GM20431 (cell line): Measurements from ENCODE around the gene PTPRN2.
"Not testable (repeated sequence)": the region's sequence is repeated elsewhere in the genome, so short reads cannot be mapped to it uniquely, and the experiment has no call there.

ENCODE experiments used
- in situ Hi-C: fragments of 300-500 bp; cut with MseI, MboI; formaldehyde crosslinking; loops from one replicate; pipeline ENCODE4 v1.15.0; 2020; ENCODE audit warnings: low sequenced_read_pairs; ENCODE audit not compliant: unreplicated experiment

The PTPRN2 gene

DNA sequence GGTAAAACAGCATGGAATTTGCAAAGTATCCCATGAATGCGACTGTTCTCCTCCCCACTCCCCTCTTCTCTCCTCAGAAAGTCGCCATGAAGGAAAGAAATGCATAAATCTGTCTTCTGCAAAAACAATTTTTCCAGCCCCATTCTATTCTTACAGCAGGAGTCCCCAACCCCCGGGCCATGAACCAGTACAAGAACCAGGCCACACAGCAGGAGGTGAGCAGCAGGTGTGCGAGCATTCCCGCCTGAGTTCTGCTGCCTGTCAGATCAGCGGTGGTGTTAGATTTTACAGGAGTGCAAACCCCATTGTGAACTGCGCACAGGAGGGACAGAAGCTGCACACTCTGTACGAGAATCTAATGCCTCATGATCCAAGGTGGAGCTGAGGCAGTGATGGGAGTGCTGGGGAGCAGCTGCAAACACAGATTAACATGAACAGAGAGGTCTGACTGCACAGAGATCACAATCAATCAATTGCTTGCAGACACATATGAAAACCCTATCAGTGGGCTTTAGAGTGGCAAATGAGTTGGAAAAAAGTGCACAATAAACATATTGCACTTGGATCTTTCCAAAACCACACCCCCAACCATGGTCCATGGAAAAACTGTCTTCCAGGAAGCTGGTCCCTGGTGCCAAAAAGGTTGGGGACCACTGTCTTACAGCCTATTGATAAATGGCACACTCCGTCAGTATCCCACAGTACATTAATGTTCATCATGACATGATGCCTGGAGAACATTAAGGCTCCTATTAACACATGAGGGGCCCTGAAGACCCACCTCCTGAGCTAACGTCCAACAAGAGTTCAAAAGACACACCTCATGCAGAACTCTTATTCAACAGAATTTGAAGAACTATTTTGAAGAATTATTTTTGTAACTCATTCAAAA lies 205.0 kb downstream of the PTPRN2 start:
- in situ Hi-C loops = no loop called here

DNA sequence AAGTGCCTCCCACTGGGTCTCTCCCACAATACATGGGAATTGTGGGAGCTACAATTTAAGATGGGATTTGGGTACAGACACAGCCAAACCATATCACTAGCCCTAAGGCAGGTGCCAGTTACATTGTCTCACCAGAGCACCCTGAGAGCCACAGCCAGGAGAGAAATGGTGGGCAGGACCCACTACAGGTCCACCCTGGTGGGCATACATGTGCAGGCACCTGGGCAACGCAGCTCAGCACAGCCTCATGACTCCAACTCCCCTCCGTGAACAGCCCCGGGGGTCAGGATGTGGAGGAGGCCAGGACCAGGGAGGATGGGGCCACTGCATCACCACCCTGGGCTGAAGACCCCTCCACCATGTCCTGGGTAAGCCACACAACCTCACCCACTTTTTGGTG lies 205.7 kb downstream of the PTPRN2 start:
- in situ Hi-C loops = no loop called here

DNA sequence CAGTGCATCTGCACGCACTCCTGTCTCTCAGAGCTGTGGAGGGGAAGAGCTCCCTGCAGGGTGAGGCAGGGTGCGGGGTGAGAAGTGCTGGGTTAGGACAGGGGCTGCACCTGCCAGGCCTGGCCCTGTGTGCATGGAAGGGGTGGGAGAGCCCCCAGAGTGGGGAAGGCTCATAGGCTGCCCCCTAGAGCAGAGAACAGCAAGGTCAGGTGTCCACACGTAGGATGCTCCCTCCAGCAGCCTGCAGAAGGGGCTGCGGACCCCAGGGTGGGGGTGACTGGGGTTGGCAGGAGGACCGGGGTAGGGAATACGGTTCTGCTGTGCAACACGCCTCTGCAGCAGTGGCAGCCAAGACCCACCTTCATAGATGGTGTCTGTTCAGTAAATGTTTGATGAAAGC lies 208.6 kb downstream of the PTPRN2 start:
- in situ Hi-C loops = no loop called here

DNA sequence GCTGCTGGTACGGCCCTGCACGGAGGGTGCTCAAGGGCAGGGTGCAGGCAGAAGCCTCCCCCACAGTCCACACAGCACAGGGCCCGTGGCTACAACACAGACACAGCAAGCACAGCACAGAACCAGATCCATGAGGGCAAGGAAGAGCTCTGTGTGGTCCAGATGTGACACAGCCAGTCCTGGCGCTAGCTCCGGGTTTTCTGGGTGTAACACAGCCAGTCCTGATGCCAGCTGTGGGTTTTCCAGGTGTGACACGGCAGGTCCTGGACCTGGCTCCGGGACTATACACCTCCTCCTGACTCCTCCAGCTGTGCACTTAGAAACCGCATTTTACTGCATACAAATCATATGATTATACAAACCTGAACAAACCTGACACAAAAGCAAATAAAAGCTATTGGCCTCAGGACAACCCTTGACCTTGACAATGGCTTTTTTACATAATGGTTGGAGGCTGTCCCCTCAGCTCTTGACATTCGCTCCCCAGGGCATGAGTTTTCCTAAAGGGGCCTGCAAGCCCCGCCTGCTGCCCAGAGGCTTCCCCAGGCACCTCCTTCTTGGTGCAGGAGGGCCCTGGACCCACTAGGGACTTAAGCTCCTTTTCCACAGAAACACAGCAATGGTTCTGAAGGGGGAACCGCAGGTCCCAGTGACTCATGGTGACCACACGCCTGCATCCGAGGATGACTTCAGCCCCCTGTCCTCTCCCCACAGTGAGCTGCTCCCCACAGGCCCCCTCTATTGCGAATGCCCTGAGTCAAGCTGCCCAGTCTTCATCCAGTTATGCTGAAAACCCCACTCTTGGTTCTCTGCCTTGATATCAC lies 209.6 kb downstream of the PTPRN2 start:
- in situ Hi-C loops = no loop called here

DNA sequence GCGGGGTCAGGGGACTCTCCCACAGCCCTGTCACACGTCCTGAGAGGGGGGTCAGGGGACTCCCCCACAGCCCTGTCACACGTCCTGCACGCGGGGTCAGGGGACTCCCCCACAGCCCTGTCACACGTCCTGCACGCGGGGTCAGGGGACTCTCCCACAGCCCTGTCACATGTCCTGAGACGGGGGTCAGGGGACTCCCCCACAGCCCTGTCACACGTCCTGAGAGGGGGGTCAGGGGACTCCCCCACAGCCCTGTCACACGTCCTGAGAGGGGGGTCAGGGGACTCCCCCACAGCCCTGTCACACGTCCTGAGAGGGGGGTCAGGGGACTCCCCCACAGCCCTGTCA lies 210.8 kb downstream of the PTPRN2 start:
- in situ Hi-C loops = not testable (repeated sequence)

DNA sequence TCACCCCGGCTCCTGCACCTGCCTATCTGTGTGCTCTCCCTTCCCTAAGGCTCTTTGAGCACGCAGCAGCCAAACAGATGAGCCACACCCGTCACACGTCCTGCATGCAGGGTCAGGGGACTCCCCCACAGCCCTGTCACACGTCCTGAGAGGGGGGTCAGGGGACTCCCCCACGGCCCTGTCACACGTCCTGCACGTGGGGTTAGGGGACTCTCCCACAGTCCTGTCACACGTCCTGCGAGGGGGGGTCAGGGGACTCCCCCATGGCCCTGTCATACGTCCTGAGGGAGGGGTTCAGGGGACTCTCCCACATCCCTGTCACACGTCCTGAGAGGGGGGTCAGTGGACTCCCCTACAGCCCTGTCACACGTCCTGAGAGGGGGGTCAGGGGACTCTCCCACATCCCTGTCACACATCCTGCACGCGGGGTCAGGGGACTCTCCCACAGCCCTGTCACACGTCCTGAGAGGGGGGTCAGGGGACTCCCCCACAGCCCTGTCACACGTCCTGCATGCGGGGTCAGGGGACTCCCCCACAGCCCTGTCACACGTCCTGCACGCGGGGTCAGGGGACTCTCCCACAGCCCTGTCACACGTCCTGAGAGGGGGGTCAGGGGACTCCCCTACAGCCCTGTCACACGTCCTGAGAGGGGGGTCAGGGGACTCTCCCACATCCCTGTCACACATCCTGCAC lies 211.3 kb downstream of the PTPRN2 start:
- in situ Hi-C loops = not testable (repeated sequence)

DNA sequence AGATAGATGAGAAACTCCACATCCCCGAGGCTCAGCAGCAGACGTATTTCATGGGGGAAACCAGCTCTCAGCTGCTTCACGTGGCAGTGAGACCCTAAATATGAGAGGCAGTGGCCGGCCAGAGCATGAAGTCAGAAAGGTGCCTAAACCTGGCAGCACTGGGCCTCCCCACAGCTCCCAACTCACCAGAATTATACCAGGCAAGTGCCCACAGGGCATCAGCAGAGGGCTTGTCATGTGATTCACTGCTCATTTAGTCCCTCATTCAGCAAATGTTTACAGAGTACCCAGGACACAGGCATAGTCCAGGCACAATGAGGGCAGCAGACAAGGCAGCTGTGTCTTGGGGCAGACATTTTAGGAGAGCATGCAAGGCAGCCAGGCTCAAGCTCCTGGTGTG lies 212.6 kb downstream of the PTPRN2 start:
- in situ Hi-C loops = no loop called here

DNA sequence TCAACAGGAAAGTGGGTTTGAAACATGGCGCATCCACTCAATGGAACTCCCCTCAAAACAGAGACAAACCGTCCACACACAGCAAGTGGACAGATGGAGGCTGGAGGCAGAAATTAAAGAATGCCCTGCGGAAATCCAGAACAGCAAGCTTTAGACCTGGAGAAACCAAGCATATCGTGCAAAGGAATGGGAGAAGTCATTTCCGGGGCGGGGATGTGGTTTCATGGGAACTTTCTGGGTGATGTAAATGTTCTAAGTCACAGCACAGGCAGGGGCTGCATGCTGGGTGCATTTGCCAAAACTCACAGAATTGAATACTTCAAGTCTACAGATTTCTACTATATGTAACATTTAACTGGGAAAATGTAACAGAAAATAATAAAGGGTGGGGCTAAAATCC lies 213.0 kb downstream of the PTPRN2 start:
- in situ Hi-C loops = no loop called here

DNA sequence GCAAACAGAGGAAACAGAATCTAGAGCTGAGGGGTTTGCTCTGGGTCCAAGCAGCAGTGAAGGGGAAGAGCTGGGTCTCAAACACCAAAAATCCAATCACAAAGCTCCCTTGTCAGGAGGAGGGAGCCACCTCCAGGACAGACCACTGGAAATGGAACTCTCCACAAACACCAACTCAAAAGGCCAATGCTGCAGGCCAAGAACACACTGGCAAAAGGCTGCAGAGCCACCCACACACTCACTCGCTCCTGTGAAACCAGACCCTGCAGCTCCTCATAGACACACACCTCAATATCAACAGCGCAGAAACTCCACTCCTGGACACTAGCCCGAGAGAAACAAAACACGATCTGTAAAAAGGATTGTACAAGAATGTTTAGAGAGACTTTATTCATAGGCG lies 213.5 kb downstream of the PTPRN2 start:
- in situ Hi-C loops = no loop called here

DNA sequence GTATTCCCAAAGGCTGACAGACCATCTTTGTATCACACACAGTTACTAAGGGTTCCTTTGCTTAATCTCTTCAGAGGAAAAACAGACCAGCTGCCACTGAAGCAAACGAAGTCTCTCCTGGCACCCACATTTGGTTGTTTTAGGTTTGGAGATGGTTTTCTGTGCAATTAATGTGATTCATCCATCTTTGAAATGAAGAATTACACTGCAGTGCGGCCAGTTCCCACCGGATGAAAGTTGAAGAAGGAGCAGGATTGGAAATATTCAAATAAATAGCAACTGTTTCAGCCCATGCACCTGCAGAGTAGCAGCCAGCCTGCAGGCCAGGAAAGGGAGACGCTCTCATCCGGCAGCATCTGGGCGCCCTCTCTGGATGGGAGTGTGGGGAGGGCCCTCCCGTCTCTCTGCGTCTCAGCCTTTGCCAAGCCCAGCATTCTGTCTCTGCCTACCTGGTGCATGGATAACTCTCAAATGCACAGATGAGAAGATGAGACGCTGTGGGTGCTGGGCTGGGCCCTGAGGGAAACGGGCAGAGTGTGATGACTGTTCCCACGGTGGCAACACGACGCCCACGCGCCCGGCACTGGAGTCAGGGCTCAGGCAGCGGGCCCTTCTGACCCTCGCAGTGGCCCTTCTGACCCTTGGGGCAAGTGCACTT lies 214.0 kb downstream of the PTPRN2 start:
- in situ Hi-C loops = no loop called here

DNA sequence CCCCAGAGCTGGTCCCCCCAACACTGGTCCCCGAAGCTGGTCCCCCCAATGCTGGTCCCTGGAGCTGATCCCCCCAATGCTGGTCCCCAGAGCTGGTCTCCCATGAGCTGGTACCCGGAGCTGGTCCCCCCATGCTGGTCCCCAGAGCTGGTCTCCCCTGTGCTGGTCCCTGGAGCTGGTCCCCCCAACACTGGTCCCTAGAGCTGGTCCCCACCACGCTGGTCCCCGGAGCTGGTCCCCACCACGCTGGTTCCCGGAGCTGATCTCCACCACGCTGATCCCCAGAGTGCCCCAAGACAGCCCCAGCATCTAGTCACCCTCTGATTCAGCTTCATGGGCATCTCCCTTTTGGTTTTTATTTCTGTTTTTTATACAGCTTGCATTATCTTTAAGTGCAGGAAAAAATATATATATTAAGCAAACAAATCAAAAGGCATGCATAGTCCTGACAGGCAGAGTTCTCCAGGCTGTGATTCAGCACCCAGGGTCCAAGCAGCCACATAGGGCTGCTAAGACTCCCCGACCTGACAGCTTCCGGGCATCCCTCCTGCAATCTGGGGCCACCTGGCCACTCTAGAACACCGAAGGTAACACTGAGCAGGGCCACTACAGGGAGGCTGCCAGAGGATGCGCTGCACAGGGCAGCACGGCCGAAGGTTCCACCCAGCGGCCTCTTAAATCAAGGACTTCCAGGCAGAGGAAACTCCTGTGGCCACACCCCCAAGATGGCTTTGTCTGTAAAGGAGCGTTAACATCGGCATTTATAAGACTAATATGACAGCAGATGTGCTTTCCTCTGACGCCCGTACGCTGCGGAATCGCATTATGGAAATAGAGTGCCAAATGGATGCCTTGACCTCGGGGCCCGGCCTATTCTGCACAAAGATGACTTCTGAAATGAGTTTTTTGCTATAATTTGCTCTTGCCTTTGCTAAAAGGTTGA lies 215.0 kb downstream of the PTPRN2 start:
- in situ Hi-C loops = no loop called here

DNA sequence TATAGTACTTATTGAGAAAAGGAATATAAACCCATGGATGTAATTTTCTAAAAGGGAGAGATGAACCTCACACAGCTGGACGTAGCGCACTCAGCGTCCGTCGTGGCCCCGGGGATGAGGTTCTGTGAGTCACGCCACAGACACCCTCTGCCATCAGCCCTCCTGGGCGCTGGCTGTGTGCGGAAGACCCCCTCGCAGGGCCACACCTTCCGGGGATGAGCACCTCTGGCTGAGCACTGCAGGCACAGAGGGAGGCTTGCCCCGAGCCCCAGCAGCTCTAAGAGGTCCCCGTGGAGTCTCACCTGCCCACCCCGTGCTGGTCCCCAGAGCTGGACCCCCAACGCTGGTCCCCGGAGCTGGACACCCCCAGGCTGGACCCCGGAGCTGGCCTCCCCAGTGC lies 215.8 kb downstream of the PTPRN2 start:
- in situ Hi-C loops = no loop called here

DNA sequence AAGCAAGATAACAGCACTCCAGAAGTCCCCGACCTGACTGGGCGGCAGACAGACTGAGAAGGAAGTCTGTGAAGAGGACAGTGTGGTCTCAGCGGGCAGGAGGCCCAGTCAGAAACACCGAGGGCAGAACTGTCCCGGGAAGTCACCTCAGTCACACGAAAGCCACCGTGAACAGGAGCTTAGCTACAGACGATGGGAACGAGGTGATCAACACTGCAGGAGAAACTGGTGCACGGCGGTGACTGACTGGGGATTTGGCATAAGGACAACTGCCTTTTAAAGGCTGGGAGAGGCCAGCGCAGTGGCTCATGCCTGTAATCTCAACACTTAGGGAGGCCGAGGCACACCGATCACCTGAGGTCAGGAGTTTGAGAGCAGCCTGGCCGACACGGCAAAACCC lies 217.8 kb downstream of the PTPRN2 start:
- in situ Hi-C loops = no loop called here

DNA sequence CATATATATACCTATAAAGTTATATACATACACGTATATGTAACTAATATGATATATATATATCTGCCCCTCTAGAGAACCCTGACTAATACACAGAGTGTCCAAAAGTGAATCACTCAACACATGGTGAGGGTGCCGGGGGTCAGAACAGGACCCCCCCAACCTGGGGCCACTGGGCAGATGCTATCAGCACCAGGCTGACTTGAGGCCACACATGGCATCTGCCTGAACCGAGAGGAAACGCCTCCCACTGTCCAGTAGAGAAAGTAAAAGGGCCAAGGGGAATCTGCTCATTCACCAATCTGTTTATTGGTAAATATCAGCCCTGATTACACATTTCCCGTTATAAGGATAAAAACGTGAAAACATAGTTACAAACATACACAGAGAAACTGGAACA lies 218.3 kb downstream of the PTPRN2 start:
- in situ Hi-C loops = no loop called here

DNA sequence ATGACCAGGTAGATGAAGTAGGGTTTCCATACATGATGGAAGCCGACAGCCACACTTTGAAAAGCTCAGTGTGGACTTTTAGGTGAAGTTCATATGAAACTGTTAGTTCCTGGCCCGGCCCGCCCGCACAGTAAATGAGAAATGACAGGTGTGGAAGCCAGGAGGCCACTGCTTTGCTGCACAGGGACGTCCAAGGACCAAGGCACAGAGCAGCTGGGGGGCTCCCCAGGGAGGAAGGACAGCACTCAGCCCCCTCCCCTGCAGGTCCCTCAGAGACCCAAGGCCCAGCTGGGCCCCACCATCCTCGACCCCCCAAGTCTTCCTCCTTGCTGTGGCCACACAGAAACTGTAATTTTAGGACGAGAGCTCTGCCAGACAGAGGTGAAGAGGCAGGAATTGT lies 219.2 kb downstream of the PTPRN2 start:
- in situ Hi-C loops = no loop called here

DNA sequence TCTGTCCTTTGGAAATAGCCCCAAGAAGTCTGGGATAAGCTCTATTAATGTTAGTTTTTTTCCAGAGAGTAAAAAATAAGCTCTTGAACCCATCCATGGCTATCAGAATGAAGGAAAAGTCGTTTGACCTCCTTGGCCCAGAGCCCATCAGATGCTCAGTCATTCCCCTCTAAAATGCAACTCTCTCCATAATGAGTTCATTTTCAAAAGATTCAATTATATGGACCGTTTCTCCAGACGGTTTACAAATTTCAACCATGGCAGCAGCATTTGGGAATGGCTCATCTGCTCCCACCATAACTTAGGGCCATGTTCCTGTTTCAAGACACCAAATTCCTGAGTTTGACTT lies 220.0 kb downstream of the PTPRN2 start:
- in situ Hi-C loops = no loop called here

DNA sequence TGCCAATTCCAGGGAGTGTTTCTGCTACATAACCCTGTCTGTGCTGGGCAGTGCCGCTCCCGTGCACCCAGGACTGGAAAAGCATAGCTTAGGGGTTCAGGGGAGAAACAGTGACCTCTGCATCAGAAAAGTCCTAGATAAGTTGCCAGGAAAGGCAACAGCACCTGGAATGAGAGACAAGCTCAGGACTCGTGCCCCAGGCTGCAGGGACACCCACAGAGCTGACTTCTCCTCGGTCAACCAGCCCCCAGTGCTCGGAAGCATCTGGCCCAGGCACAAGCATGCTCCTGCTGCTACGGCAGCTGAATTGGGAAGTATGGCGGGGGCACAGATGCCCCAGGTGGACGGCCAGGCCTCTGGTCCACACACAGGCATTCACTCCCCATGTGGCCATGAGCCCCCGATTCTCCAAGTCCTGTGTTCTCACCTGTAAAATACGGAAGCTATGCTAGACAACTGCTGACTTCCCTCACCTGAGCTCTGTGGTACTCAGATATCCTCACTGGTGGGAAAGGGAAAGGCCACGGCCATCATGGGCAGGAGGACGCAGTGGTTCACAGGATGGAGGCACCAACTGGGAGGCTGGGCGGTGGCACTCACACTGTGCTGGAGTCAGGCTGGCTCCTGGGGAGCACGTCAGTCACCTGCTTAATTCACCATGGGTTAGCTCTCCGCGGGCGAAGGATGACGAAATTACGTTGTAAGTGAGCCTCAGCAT lies 220.5 kb downstream of the PTPRN2 start:
- in situ Hi-C loops = no loop called here

DNA sequence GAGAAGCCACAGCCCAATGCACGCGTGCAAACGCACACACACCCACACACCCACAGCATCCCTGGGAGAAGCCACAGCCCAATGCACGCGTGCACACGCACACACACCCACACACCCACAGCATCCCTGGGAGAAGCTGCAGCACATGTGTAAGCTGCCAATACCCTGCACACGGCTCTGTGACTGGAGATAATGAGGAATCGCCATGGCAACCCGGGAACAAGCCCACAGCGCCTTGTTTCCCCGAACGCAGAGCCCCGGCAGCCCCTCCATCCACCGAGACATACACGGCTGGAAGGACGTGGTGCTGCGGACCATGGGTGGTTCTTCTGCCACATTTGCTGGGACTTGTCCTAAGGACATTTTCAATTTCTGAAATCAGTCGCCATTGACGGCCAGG lies 221.3 kb downstream of the PTPRN2 start:
- in situ Hi-C loops = no loop called here

DNA sequence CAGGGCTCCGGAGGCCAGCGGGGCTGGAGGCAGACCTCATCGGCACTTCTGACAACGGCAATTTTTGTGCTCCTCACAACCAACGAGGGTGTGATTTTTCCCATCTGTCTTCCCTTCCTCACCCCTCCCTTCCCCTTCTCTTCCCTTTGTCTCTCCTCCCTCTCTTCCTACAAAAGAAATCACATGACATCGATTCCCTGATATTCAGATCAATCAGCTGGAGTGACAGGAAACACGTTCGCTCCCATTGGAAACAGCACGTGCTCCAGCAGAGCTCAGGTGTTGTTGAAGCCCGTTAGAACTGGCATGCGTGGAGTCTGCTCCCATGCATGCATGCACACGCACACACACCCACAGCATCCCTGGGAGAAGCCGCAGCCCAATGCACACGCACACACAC lies 222.4 kb downstream of the PTPRN2 start:
- in situ Hi-C loops = no loop called here
